GM12878 (cell line): Measurements from ENCODE around the gene SLX9. TPM values are rescaled to one million over a fixed set of nuclear protein-coding genes. Genes with fewer than 3 reads are reported as not detected.

ENCODE experiments used
- ATAC-seq: fragments of 200-7000 bp; cut with Tn5 transposase; 3 replicates; pipeline ENCODE4 v1.9.1; 2020; ENCODE audit warnings: mild to moderate bottlenecking, moderate library complexity
- BruUV-seq: library from RNA; stranded (reverse); fragments of 400-500 nt; replicated peaks from 2 replicates; lab custom pipeline; 2021; lab: Mats Ljungman, UMichigan
- CTCF ChIA-PET: fragments of 300-600 bp; sonication (Branson Sonifier 250); formaldehyde crosslinking; extraction: SDS; loops from one replicate; lab custom pipeline; 2021; ENCODE audit warnings: inconsistent platforms; lab: Yijun Ruan, JAX
- POLR2A ChIA-PET: fragments of 350-600 bp; formaldehyde crosslinking; extraction: SDS; loops from one replicate; lab custom pipeline; 2021; ENCODE audit warnings: inconsistent platforms; lab: Charles Lee
- RAD21 ChIA-PET: fragments of 300-600 bp; sonication (Branson Sonifier 250); formaldehyde crosslinking; loops from one replicate; lab custom pipeline; 2023; ENCODE audit warnings: antibody characterized with exemption; ENCODE audit not compliant: unreplicated experiment; lab: Charles Lee
- SMC1A ChIA-PET: fragments of 300-600 bp; sonication (Branson Sonifier 250); formaldehyde crosslinking; loops from one replicate; lab custom pipeline; 2023; ENCODE audit not compliant: unreplicated experiment, uncharacterized antibody; lab: Charles Lee
- DNase-seq: peaks from one replicate; pipeline ENCODE4 v3.0.0-alpha.2; 2011; ENCODE audit warnings: low read depth, low spot score
- FAIRE-seq: peaks from 3 replicates; lab custom pipeline; 2011; peaks lifted over from hg19 to GRCh38; lab: Jason Lieb, UNC
- H2AFZ ChIP-seq: 2 replicates; pipeline ENCODE4 v1.6.0; 2011; ENCODE audit warnings: low read depth, low read length, control low read depth; ENCODE audit not compliant: control insufficient read depth
- H3K27ac ChIP-seq: 2 replicates; pipeline ENCODE4 v1.5.1; 2011; ENCODE audit warnings: control low read depth; ENCODE audit not compliant: control insufficient read depth, insufficient read depth
- H3K27me3 ChIP-seq, 2 experiments: replicated peaks in 1 of 2; 2 replicates each; pipeline versions ENCODE4 v1.6.0 to v1.6.1; 2011; ENCODE audit warnings: low read length in 1 of 2; ENCODE audit not compliant: control insufficient read depth in 2 of 2, insufficient read depth in 2 of 2
- H3K36me3 ChIP-seq, 2 experiments: 2 replicates each; pipeline ENCODE4 v1.5.1; 2011; ENCODE audit warnings: low read length in 1 of 2; ENCODE audit not compliant: control insufficient read depth in 2 of 2, insufficient read depth in 2 of 2
- H3K4me1 ChIP-seq: 2 replicates; pipeline ENCODE4 v1.6.1; 2011; ENCODE audit warnings: mild to moderate bottlenecking, low read length, moderate library complexity, mixed read lengths; ENCODE audit not compliant: control insufficient read depth, insufficient read depth
- H3K4me2 ChIP-seq: 2 replicates; pipeline ENCODE4 v1.6.0; 2011; ENCODE audit warnings: control low read depth; ENCODE audit not compliant: control insufficient read depth, insufficient read depth
- H3K4me3 ChIP-seq: fragments of 200-600 bp; sonication (generic); 2 replicates; pipeline ENCODE4 v1.5.1; 2016
- H3K79me2 ChIP-seq: 2 replicates; pipeline ENCODE4 v1.6.0; 2011; ENCODE audit warnings: low read length; ENCODE audit not compliant: control insufficient read depth, insufficient read depth
- H3K9ac ChIP-seq: 2 replicates; pipeline ENCODE4 v1.8.0; 2011; ENCODE audit warnings: low read length, control low read depth, mixed read lengths; ENCODE audit not compliant: control insufficient read depth, insufficient read depth
- H3K9me3 ChIP-seq: replicated peaks from 3 replicates; pipeline ENCODE4 v1.5.1; 2011; ENCODE audit warnings: mild to moderate bottlenecking, low read length; ENCODE audit not compliant: control insufficient read depth, insufficient read depth
- H4K20me1 ChIP-seq: 2 replicates; pipeline ENCODE4 v1.6.0; 2011; ENCODE audit not compliant: control insufficient read depth, insufficient read depth
- BRCA1 ChIP-seq: IDR thresholded peaks from 2 replicates; pipeline ENCODE4 v1.6.1; 2011; ENCODE audit warnings: low read depth, low read length, improper control_type of control experiment
- CUX1 ChIP-seq: IDR thresholded peaks from 2 replicates; pipeline ENCODE4 v1.6.1; 2012; ENCODE audit warnings: improper control_type of control experiment, low read depth, low read length; ENCODE audit not compliant: insufficient replicate concordance
- MTA2 ChIP-seq: fragments of 450-650 bp; IDR thresholded peaks from 2 replicates; pipeline ENCODE4 v1.6.1; 2016; ENCODE audit warnings: low read depth, mild to moderate bottlenecking, moderate library complexity
- RAD51 ChIP-seq: fragments of 450-650 bp; IDR thresholded peaks from 2 replicates; pipeline ENCODE4 v1.6.1; 2016; ENCODE audit warnings: moderate library complexity, mild to moderate bottlenecking, inconsistent platforms
- SREBF2 ChIP-seq: IDR thresholded peaks from 2 replicates; pipeline ENCODE4 v1.6.1; 2012; ENCODE audit warnings: mild to moderate bottlenecking, low read length
- WGBS: methylation state at CpG from one replicate; pipeline ENCODE4 v1.1.6; 2016; ENCODE audit warnings: low lambda C conversion rate; ENCODE audit not compliant: insufficient replicate concordance, insufficient coverage; ENCODE audit errors: missing lambda C conversion rate; 5-methylcytosine and 5-hydroxymethylcytosine counted together
- in situ Hi-C: fragments of 300-500 bp; cut with MboI; formaldehyde crosslinking; loops from 9 replicates; pipeline ENCODE4 v1.14.3; 2018; ENCODE audit warnings: mixed read lengths
- intact Hi-C: fragments of 100-400 bp; cut with micrococcal nuclease; formaldehyde crosslinking; loops from one replicate; pipeline ENCODE4 v1.14.2; 2022; ENCODE audit not compliant: unreplicated experiment
- polyA plus RNA-seq, 11 experiments: library from polyadenylated mRNA; depleted of rRNA in 4 of 11; unstranded in 6 of 11; stranded (reverse) in 5 of 11; fragments of >200 nt; fragmentation: Nextera tagmentation in 4 of 11; fragmentation: Illumina TruSeq in 1 of 11; extraction: Ambion mirVana in 4 of 11; extraction: Trizol in 1 of 11; gene quantifications; 1 replicate in 1 of 11; 2 replicates in 10 of 11; pipeline versions ENCODE4 v1.2.1 to v1.2.3, GENCODE V29; 2011 to 2016; ENCODE audit warnings: inconsistent platforms in 2 of 11, missing spikeins in 2 of 11, low read depth in 1 of 11
- total RNA-seq, 4 experiments: library from RNA; depleted of rRNA in 3 of 4; stranded (reverse); fragments of >200 nt in 3 of 4; fragmentation: Illumina TruSeq in 1 of 4; extraction: Trizol in 1 of 4; gene quantifications; 2 replicates each; pipeline versions ENCODE4 v1.2.1 to v1.2.3, GENCODE V29; 2013 to 2021

The SLX9 gene
- total and polyA plus RNA-seq, 10 of the 15 experiments (the other 5 are each of a cell fraction or from before 2014, with no cell fraction given), result 0.69 to 81.3 (median 33.9) TPM

DNA sequence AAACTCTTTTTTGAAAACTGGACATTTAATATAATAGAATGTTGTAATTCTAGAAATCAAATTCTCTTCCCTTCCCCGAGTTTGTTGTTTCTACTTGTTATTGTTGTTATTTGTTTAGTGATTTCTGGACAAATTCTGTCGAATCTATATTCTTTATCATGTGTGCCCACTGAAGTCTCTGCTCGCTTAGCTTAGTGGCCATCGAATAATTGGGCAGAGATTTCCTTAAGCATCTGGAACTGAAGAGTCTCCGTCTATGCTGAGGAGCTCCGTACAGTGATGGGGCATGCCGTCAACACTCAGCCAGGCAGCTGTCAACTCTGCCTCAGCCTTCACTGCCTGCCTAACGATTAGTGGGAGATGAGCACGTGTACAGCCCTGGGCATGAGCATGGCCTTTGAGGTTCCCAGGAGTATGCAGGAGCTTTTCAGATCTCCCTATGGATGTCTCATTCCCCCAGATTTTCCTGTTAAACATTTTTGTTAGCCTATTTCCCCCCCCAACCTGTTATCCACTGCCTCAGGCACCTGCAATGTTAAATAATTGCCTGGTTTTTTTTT lies 66.8 kb downstream of the SLX9 start (continued):
- TF ChIP-seq CUX1 (no peak), RAD51 (no peak), SREBF2 (no peak)

- CTCF ChIA-PET, result interaction anchor here (1.3 kb wide), 1 partner anchor 129 kb away, joined by 4 read pairs; no protein-coding TSS in a partner anchor
- RAD21 ChIA-PET, result no interaction called here
- Histone ChIP-seq H4K20me1 (no peaks in the 10 kb centered on the region), H3K27ac (no peak overlapping the region), H3K9me3 (no peaks in the 10 kb centered on the region; the same call in 2 of the 3 replicates)
- SMC1A ChIA-PET, result no interaction called here
- TF ChIP-seq MTA2 (no peak), BRCA1 (no peak)
- TF ChIP-seq, all 136 proteins: peak for 0
- FAIRE-seq (no peak), DNase-seq (no peak), ATAC-seq (no peak)
- intact Hi-C loops (no loop called here), in situ Hi-C loops (no loop called here)
- H3K4me2 ChIP-seq, result no peak overlapping the region
- WGBS, result 24% methylated on average over 5 of the region's 5 CpGs
- H3K79me2 ChIP-seq, result no peaks in the 10 kb centered on the region
- no peaks in the 10 kb centered on the region for H3K4me1 ChIP-seq
- POLR2A ChIA-PET, result no interaction called here
- no peaks in the 10 kb centered on the region for H3K36me3 ChIP-seq
- H2AFZ ChIP-seq, result no peak overlapping the region
- peaks cover 3% of the 10 kb centered on the region in 2 experiments; a peak in 3 of 4 replicates for H3K27me3 ChIP-seq
- no peak overlapping the region for H3K4me3 ChIP-seq
- no TSS peak for BruUV-seq
- H3K9ac ChIP-seq, result no peak overlapping the region
Measured at GRCh38 chr21:45009616-45010015, 69.8 kb downstream of the SLX9 start.
